Activated naive CD4-positive, alpha-beta T cell treated with anti-CD3 and anti-CD28 coated beads, Interleukin-2, amount 50 U/mL, for 16 hours (primary cell): ENCODE results near the gene CCR7.

Experiments used
- DNase-seq: peaks from one replicate; pipeline ENCODE4 v3.0.0-alpha.2; 2020

CCR7 gene

DNA sequence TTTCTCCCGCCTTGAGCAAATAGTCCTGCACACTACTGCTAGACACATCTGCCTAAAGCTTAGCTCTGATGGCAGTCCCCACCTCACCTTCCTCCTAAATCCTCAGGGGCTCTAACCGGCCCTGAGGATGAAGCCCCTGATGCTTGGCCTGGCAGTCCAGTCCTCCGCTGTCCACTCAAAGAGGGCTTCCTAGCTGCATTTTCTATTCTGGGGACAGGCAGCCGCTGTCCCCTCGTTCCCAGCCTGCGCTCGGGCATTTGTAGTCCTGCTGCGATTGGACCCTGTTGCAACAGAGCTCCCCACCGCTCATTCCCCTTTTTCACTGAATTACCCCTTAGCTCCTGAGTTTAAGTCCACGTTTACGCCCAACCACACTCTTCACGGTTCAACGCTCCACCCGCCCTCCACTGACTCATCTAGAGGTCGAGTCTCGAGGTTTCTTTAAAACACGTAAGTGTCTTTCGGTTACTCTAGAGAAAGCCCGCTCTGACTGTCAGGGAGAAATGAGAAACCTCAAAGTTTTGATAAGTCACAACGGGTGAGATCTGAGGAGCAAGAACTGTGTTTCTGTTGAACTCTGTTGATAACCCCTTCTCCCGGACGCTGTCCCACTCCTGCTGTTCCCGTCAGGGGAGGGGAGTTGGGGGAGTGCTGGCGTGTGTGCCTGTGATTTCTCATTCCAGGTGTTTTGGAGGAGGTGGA, 4.5 kb downstream of the CCR7 start:
- peak; percentile 84 for DNase-seq

- peak; percentile 84 for DNase-seq
Measured at GRCh38 chr17:40559954-40560591, 5.2 kb downstream of the CCR7 start.

DNA sequence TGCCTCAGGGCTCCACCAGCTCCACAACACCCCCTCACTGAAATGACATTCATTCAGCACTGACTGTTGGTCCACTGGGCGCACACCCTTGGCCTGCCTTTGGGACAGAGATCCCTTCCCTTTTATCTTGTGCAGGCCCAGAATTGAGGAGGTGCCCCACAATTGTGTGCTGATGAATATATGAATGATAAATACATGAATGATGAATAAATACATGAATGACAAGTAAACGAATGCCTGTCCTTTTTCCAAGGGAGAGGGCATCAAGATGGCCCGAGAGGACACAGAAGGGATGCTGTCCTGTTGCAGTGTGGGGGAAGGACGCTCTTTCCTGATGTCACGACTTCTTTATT, 5.7 kb downstream of the CCR7 start:
- DNase-seq, result no peak

DNA sequence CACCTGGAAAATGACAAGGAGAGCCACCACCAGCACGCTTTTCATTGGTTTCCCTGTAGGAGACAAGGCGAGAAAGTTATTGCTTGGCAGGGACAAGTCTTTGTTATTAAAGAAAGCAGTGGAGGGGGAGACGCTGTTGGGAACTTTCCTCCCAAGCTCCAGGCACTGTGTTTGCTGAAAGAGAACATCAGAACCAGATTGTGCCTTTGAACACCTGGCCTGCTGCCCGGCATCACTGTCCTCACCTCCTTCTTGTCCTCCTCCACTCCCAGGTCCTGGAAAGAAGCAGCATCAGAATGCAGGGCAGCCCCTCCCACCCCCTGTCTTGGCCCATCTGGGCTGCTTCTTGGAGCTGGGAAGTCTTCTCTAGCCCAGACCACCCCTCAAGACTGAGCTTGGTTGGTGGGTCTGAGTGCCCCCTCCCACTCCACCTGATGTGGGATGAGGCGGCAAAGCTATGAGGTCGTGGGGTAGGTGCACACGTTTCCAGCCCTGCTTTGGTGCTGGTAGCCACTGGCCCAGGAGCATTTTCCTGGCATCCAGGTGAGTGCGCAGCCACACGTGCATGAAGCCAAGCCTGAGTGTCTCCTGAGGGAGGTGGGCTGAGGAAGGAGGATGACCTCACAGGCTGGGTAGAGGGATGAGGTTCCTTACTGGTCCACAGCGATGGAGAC, 6.2 kb downstream of the CCR7 start:
- DNase-seq, result peak; percentile 5

GRCh38 chr17:40558300-40558889, 6.9 kb downstream of the CCR7 start:
- DNase-seq, result no peak

GRCh38 chr17:40557531-40558299, 7.6 kb downstream of the CCR7 start:
- DNase-seq, result peak; percentile 7

DNA sequence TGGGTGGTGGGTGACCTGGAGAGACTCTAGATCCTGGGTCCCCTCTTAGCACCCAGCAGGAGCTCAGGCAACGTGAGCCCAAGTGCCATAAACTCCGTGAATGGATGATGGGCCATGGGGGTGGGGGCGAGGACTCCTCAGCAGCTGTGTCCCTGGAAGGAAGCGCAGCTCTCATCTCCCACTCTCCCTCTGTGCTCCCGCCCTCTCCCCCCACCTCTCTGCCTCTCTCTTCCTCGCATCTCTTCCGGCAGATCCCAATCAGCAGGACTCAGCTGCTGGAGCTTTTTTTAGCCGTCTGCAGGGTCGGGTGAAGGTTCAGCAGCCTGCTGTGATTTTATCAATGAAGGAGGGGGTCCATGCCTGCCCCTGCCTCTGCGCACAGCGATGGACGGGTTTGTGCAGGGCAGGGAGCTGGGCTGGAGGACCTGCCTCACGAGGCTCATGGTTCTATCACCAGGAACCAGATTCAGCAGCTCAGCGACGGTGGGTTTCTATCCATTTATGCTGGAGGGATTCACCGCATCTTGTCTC, 8.3 kb downstream of the CCR7 start:
- DNase-seq, result peak; percentile 5

DNA sequence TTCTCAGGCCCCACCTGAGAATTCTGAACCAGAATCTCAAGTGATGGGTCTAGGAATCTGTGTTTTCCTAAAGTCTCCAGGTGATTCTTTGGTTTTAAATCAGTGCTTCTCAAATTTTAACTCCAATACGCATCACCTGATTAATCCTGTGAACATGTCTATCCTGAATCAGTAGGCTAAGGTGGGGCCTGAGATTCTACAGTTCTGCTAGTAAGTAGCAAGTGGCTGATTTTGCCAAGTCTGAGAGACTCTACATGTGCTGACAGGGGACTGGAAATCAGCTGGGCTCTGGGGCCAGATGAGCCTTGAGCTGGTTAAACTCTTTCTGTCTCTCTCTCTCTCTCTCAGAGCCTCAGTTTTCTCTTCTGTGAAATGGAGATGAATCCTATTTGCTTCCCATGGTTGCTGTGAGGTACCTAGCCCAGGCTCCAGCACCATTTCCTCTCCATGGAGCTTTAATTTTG, 9.0 kb downstream of the CCR7 start:
- no peak for DNase-seq

GRCh38 chr17:40555296-40556190, 9.7 kb downstream of the CCR7 start:
- DNase-seq, result no peak

GRCh38 chr17:40554646-40555295, 10.5 kb downstream of the CCR7 start:
- DNase-seq, result peak; percentile 36

DNA sequence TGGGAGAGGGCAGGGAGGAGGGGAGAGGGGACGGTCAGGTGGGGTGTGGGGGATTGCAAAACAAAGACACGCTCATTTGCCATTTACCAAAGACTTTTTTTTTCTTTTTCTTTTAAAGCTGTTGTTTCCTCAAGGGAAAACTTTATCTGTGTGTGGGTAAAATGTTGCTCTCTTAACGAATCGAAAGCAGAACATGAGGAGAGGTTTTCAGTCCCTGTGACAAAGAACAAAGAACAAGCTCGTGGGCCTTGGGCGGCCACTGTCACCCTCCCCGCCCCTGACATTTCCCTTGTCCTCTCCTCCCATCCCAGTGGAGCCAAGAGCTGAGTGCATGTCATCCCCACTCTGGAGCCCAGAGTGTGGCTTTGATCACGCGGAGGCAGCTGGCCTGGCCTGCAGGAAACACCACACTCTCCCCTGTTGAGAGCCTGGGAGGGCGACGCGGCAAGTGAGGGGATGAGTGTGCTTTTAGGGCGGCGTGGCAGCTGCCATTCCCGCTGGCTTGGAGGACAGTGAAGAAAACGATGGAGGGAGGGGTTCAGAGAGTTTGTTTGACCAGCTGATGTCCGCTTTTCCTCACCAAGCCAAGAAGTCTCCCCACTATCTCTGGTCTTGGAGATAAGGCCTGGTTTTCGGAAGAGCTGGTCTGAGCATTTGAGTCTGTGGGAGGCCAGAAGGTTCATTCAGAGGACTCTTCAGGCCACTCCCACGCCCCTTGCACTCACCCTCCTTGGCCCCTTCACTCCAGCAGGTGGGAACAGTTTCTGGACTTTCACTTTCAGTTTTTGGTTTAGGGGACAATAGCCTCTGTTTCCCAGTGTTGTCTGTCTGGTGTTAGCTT, 11.4 kb downstream of the CCR7 start:
- peak; percentile 21 for DNase-seq

DNA sequence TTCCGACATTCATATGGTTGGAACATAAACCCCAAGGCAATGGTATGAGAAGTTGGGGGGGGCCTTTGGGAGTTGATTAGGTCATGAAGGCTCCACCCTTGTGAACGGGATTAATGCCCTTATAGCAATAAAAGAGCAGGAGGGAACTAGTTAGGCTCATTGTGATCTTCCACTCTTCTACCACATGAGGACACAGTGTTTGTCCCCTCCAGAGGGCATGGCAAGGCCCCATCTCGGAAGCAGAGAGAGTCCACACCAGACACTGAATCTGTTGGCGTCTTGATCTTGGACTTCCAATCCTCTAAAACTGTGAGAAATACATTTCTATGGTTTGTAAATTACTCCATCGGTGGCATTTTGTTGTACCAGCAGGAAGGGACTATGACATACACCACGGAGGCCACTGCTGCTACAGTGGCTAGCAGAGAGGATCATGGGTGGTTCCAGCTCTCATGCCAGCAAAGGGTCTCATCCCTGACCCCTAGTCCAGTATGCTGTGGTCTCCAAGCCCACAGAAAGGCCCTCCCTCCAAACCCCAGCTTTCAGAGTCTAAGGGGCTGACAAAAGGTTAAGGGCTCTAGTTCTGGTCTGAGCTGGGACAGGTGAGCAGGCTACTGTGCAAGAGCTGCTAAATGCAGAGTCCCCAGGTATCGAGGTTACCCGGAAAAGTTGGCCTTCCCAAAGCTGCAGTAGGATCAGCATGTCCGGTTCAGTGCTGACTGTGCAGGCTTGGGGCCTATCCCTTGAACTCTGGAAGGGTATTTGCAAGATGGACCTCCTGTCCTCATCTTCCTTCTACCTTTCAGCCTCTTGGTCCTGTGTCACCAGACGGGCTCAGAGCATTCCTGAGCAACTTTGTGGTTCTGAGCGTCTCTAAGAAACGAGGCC, 12.2 kb downstream of the CCR7 start:
- peak; percentile 11 for DNase-seq

- peak; percentile 9 for DNase-seq
Measured at GRCh38 chr17:40551879-40552768, 13.1 kb downstream of the CCR7 start.

- no peak for DNase-seq
Measured at GRCh38 chr17:40551091-40551878, 14.0 kb downstream of the CCR7 start.

- no peak for DNase-seq
Measured at GRCh38 chr17:40550608-40551007, 14.7 kb downstream of the CCR7 start.

- peak; percentile 8 for DNase-seq
Measured at GRCh38 chr17:40548982-40549685, 16.1 kb downstream of the CCR7 start.
